ENCODE measurements around the gene PLA2G4D. TPM values are rescaled to one million over a fixed set of nuclear protein-coding genes. Genes with fewer than 3 reads are reported as not detected.

The PLA2G4D gene, protein sequence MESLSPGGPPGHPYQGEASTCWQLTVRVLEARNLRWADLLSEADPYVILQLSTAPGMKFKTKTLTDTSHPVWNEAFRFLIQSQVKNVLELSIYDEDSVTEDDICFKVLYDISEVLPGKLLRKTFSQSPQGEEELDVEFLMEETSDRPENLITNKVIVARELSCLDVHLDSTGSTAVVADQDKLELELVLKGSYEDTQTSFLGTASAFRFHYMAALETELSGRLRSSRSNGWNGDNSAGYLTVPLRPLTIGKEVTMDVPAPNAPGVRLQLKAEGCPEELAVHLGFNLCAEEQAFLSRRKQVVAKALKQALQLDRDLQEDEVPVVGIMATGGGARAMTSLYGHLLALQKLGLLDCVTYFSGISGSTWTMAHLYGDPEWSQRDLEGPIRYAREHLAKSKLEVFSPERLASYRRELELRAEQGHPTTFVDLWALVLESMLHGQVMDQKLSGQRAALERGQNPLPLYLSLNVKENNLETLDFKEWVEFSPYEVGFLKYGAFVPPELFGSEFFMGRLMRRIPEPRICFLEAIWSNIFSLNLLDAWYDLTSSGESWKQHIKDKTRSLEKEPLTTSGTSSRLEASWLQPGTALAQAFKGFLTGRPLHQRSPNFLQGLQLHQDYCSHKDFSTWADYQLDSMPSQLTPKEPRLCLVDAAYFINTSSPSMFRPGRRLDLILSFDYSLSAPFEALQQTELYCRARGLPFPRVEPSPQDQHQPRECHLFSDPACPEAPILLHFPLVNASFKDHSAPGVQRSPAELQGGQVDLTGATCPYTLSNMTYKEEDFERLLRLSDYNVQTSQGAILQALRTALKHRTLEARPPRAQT
- total RNA-seq (ENCODE audit: low replicate concordance): not detected in 2 replicates
- long read RNA-seq: 0 reads

- Mint-ChIP-seq H3K27me3 (peaks cover 10% of the 10 kb centered on the region), H3K4me1 (ENCODE audit: unreplicated experiment) (peaks cover 22% of the 10 kb centered on the region), H3K4me3 (no peak within 1 kb of the TSS), H3K27ac (no peak within 1 kb of the TSS), H3K36me3 (no peaks in the 10 kb centered on the region), H3K9me3 (no peaks in the 10 kb centered on the region)
- TF ChIP-seq, protein P1, sequence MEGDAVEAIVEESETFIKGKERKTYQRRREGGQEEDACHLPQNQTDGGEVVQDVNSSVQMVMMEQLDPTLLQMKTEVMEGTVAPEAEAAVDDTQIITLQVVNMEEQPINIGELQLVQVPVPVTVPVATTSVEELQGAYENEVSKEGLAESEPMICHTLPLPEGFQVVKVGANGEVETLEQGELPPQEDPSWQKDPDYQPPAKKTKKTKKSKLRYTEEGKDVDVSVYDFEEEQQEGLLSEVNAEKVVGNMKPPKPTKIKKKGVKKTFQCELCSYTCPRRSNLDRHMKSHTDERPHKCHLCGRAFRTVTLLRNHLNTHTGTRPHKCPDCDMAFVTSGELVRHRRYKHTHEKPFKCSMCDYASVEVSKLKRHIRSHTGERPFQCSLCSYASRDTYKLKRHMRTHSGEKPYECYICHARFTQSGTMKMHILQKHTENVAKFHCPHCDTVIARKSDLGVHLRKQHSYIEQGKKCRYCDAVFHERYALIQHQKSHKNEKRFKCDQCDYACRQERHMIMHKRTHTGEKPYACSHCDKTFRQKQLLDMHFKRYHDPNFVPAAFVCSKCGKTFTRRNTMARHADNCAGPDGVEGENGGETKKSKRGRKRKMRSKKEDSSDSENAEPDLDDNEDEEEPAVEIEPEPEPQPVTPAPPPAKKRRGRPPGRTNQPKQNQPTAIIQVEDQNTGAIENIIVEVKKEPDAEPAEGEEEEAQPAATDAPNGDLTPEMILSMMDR (conservative IDR thresholded peaks at IDR 0.05): no peak
- DNase-seq (ENCODE audit: extremely low spot score, unreplicated experiment): no peak
Observed at GRCh38 chr15:42094512-42094963, at the start of gene PLA2G4D. Gene PLA2G4D, minus strand, starts transcription at chr15:42094562. Its CDS starts 103 bp downstream, at chr15:42094459.

GRCh38 chr15:42143356-42143755 lies 49.0 kb upstream of the PLA2G4D start:
- H3K27me3 Mint-ChIP-seq: peaks cover 6% of the 10 kb centered on the region
- DNase-seq (ENCODE audit: extremely low spot score, unreplicated experiment): no peak
- no peaks in the 10 kb centered on the region for H3K4me1 Mint-ChIP-seq (ENCODE audit: unreplicated experiment)
- no peak overlapping the region for H3K27ac Mint-ChIP-seq
- H3K4me3 Mint-ChIP-seq: no peak overlapping the region
- TF ChIP-seq, protein P1 (conservative IDR thresholded peaks at IDR 0.05): no peak
- no peaks in the 10 kb centered on the region for H3K9me3 Mint-ChIP-seq
- H3K36me3 Mint-ChIP-seq: no peaks in the 10 kb centered on the region

- H3K4me1 Mint-ChIP-seq (ENCODE audit: unreplicated experiment): peaks cover 4% of the 10 kb centered on the region
Observed at GRCh38 chr15:42141795-42142667, 47.7 kb upstream of the PLA2G4D start.

GRCh38 chr15:42141246-42141645 lies 46.9 kb upstream of the PLA2G4D start:
- Mint-ChIP-seq H3K27ac (no peak overlapping the region), H3K4me1 (ENCODE audit: unreplicated experiment) (peaks cover 4% of the 10 kb centered on the region), H3K9me3 (no peaks in the 10 kb centered on the region), H3K36me3 (no peaks in the 10 kb centered on the region), H3K4me3 (no peak overlapping the region), H3K27me3 (peaks cover 10% of the 10 kb centered on the region)
- no peak for DNase-seq (ENCODE audit: extremely low spot score, unreplicated experiment)
- TF ChIP-seq, protein P1 (conservative IDR thresholded peaks at IDR 0.05): no peak

More at GRCh38 chr15:42141795-42142667, 47.7 kb upstream of the PLA2G4D start:
- Mint-ChIP-seq H3K36me3 (no peaks in the 10 kb centered on the region), H3K4me3 (no peak overlapping the region), H3K27ac (no peak overlapping the region), H3K9me3 (no peaks in the 10 kb centered on the region), H3K27me3 (peaks cover 10% of the 10 kb centered on the region)
- TF ChIP-seq, protein P1 (conservative IDR thresholded peaks at IDR 0.05): no peak
- no peak for DNase-seq (ENCODE audit: extremely low spot score, unreplicated experiment)

Measured in type B pancreatic cell (in vitro differentiated cells).